Stimulated activated CD8-positive, alpha-beta memory T cell treated with anti-CD3 and anti-CD28 coated beads, Interleukin-2, amount 100 ng/mL, for 1 hour (primary cell): ENCODE results near the gene CD36.

ENCODE experiments used
- DNase-seq, 2 donors: peaks; one replicate each; pipeline ENCODE4 v3.0.0-alpha.2; 2020; ENCODE audit warnings: low read depth in 2 of 2

Gene CD36

GRCh38 chr7:80703272-80703671 is 64.8 kb downstream of the CD36 start:
- no peak for DNase-seq

GRCh38 chr7:80705130-80705781 is 66.8 kb downstream of the CD36 start:
- no peak for DNase-seq

GRCh38 chr7:80707318-80707717 is 68.9 kb downstream of the CD36 start:
- no peak for DNase-seq

GRCh38 chr7:80708123-80708522 is 69.7 kb downstream of the CD36 start:
- no peak for DNase-seq

GRCh38 chr7:80711531-80711930 is 73.1 kb downstream of the CD36 start:
- no peak for DNase-seq

GRCh38 chr7:80719261-80719660 is 80.8 kb downstream of the CD36 start:
- no peak for DNase-seq

GRCh38 chr7:80720146-80720545 is 81.7 kb downstream of the CD36 start:
- no peak for DNase-seq

- no peak for DNase-seq
Observed at GRCh38 chr7:80721883-80722615, 83.6 kb downstream of the CD36 start.

- DNase-seq = no peak
Observed at GRCh38 chr7:80722616-80723195, 84.3 kb downstream of the CD36 start.

- no peak for DNase-seq
Observed at GRCh38 chr7:80724249-80724871, 85.9 kb downstream of the CD36 start.

- DNase-seq = no peak
Observed at GRCh38 chr7:80725181-80725611, 86.8 kb downstream of the CD36 start.
